ENCODE data around the gene MITF.
"Not testable (repeated sequence)": the region's sequence is repeated elsewhere in the genome, so short reads cannot be mapped to it uniquely, and the experiment has no call there.

Gene MITF

DNA sequence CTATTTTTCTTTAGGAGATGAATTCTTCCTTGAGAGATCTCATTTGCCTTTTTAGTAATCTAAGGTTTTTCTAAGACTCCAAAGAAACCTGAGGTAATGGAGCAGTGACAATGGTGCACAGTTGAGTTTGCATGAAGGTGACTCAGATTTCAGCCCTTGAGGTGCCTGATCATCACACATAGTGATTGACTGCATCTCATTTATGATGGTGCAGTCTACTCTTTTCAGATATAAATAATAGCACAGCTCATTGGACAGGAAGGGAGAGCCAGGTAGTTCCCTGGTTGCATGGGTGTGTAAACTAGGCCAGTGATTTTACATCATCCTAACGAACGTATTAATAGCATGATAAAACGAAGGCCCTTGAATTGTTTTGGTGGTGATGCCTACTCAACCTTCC is 174.2 kb downstream of the MITF start:
- FAIRE-seq (no peak), DNase-seq (ENCODE audit: insufficient read length) (no peak)
- TF ChIP-seq POLR2AphosphoS5 (IDR thresholded peaks at IDR 0.05; ENCODE audit: low read depth, low read length) = no peak
- no peak for TF ChIP-seq TAF1 (IDR thresholded peaks at IDR 0.05; ENCODE audit: borderline replicate concordance, low read depth, low read length)
- no peak for TF ChIP-seq POLR2A (IDR thresholded peaks at IDR 0.05; ENCODE audit: low read depth, low read length)

DNA sequence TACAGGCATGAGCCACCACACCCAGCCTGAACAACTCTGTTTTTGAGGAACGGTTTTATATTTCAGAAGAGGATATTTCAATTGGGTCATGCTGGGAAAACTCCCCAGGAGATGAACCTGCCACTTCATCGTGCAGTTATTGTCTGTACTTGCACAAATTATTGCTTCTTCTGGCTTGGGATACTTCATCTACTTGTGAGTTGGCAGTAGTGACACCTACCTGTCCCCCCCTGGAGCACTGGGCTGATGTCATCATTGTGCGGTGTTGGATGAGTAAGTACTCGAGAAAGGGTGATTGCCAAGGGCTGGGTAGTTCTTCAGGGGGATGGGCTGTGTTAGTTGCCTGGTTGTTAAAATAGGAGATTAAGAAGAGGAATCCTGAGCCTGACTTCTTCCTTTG is 175.1 kb downstream of the MITF start:
- FAIRE-seq (no peak), DNase-seq (ENCODE audit: insufficient read length) (no peak)
- TF ChIP-seq TAF1 (IDR thresholded peaks at IDR 0.05; ENCODE audit: borderline replicate concordance, low read depth, low read length) (no peak), POLR2A (IDR thresholded peaks at IDR 0.05; ENCODE audit: low read depth, low read length) (no peak), POLR2AphosphoS5 (IDR thresholded peaks at IDR 0.05; ENCODE audit: low read depth, low read length) (no peak)

DNA sequence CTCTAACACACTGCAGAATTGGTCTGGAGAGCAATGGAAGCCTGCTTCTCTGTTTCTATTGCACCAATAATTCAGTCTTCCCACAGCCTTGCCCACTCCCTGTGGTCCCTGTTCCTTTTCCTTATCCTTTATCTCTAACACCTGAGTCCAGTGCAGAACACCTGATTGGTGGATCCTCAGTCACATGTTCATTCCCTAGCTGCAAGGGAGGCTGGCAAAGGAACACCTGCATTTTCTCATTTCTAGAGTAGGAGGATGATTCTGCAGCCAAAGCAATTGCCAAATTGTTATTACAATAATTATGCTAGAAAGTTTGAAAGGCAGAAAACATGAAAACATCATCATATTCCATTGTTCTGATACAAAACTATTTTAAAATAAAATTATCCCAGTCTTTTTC is 176.5 kb downstream of the MITF start:
- DNase-seq (ENCODE audit: insufficient read length) = no peak
- no peak for FAIRE-seq
- TF ChIP-seq POLR2AphosphoS5 (IDR thresholded peaks at IDR 0.05; ENCODE audit: low read depth, low read length) = no peak
- TF ChIP-seq TAF1 (IDR thresholded peaks at IDR 0.05; ENCODE audit: borderline replicate concordance, low read depth, low read length) = no peak
- no peak for TF ChIP-seq POLR2A (IDR thresholded peaks at IDR 0.05; ENCODE audit: low read depth, low read length)

DNA sequence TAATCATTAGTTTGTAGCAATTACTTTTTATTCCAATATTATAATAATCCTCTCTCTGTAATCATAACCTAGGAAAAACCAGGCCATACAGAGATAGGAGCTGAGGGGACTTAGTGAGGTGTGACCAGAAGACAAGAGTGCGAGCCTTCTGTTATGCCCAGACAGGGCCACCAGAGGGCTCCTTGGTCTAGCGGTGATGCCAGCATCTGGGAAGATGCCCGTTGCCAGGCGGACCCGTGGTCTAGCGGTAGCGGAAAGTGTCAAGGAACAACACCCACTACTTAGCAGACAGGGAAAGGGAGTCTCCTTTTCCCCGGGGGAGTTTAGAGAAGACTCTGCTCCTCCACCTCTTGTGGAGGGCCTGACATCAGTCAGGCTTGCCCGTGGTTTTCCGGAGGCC is 180.7 kb downstream of the MITF start:
- not testable (repeated sequence) for FAIRE-seq; DNase-seq (ENCODE audit: insufficient read length)

DNA sequence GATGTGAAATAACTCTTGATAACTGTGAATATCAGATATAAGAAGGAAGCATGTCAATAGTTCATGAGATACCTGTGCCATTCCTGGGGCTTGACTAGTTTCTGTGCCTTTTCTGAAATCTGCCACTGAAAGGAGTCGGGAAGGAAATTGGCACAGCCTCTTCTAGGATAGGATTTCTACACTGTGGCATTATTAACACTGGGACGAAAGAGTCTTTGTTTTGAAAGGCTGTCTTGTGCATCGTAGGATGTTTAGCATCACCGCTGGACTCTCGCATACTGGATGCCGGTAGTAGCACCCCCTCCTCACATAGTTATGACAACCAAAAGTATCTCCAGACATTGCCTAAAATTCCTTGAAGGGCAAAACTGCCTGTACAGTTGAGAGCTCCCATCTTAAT is 182.4 kb downstream of the MITF start:
- FAIRE-seq (no peak), DNase-seq (ENCODE audit: insufficient read length) (no peak)
- no peak for TF ChIP-seq POLR2AphosphoS5 (IDR thresholded peaks at IDR 0.05; ENCODE audit: low read depth, low read length)
- TF ChIP-seq POLR2A (IDR thresholded peaks at IDR 0.05; ENCODE audit: low read depth, low read length) = no peak
- TF ChIP-seq TAF1 (IDR thresholded peaks at IDR 0.05; ENCODE audit: borderline replicate concordance, low read depth, low read length) = no peak

DNA sequence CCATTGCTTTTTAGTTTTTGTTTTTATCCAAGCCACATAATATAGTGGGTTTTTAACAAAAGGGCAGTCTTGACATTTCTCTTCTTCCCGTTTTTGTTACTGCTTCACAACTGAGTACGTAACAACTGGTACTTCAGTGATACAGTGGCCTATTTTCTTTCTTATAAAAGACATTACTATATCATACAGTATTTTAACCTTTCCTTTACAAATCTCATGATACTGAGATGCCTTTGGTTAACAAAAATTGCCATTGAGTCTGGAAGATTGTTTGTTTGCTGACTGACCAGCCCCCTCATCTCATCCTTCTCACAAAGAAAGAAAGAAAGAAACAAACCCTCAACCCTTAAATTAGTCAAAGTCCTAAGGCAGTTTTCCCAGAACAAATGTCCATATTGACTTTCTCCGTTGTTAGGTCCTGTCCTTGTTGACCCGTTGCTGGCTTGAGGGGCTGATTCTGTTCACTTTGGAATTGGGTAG is 183.3 kb downstream of the MITF start:
- DNase-seq (ENCODE audit: insufficient read length) (no peak), FAIRE-seq (no peak)
- TF ChIP-seq POLR2A (IDR thresholded peaks at IDR 0.05; ENCODE audit: low read depth, low read length) (no peak), POLR2AphosphoS5 (IDR thresholded peaks at IDR 0.05; ENCODE audit: low read depth, low read length) (no peak), TAF1 (IDR thresholded peaks at IDR 0.05; ENCODE audit: borderline replicate concordance, low read depth, low read length) (no peak)

DNA sequence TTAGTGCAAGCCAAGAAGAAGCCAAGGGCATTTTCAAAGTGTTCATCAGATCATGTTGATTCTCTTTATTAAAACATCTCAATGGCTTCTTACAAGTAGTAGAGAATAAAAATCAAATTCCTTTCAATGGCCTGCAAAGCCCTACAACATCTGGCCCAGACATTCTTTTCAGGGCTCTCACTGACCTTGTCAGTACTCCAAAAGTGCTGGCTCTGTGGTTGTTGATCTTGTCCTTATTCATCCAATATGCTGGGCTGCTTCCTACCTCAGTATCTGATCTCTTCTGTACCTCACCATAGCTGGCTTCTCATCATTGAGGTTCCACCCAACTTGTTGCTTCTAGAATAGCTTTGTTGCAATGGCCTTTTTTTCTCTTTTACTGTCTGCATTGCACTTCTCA is 186.2 kb downstream of the MITF start:
- FAIRE-seq (no peak), DNase-seq (ENCODE audit: insufficient read length) (no peak)
- TF ChIP-seq POLR2AphosphoS5 (IDR thresholded peaks at IDR 0.05; ENCODE audit: low read depth, low read length) (no peak), POLR2A (IDR thresholded peaks at IDR 0.05; ENCODE audit: low read depth, low read length) (no peak), TAF1 (IDR thresholded peaks at IDR 0.05; ENCODE audit: borderline replicate concordance, low read depth, low read length) (no peak)

DNA sequence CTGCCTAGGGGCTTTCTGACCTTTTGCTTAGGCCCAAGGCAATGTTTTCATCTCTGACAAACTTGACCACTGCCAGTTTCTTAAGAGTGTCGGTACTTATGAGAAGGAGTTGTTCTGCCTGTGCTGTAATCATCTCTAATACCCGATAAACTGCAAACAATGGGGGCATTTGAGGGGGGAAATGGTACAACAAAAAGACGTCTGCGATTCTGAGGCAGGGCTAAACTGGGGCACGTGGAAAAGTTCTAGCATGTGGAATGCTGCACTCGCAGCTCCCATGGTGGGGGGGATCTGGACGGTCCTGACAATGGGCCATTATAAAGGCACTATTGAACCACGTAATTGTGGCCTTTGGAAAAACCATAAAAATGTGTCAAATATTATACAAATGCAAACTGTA is 187.1 kb downstream of the MITF start:
- DNase-seq (ENCODE audit: insufficient read length) = no peak
- TF ChIP-seq TAF1 (IDR thresholded peaks at IDR 0.05; ENCODE audit: borderline replicate concordance, low read depth, low read length) (no peak), POLR2AphosphoS5 (IDR thresholded peaks at IDR 0.05; ENCODE audit: low read depth, low read length) (no peak), POLR2A (IDR thresholded peaks at IDR 0.05; ENCODE audit: low read depth, low read length) (no peak)
- no peak for FAIRE-seq

DNA sequence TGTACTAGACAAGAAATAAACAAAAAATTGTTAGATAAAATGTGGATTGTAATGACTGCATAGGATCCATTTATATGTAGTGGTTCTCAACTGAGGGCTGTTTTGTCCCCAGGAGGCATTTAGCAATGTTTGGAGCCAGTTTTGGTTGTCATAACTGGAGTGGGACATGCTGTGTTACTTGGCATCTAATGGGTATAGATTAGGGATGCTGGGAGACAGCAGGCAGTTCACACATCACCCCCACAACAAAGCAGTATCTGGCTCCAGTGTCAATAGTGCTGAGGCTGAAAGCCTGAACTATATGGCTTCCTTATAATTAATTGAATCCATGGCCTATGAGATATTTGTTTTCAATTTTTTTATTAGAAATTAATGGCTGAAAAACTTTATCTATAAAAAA is 188.3 kb downstream of the MITF start:
- DNase-seq (ENCODE audit: insufficient read length) (no peak), FAIRE-seq (no peak)
- TF ChIP-seq POLR2A (IDR thresholded peaks at IDR 0.05; ENCODE audit: low read depth, low read length) = no peak
- no peak for TF ChIP-seq POLR2AphosphoS5 (IDR thresholded peaks at IDR 0.05; ENCODE audit: low read depth, low read length)
- no peak for TF ChIP-seq TAF1 (IDR thresholded peaks at IDR 0.05; ENCODE audit: borderline replicate concordance, low read depth, low read length)

DNA sequence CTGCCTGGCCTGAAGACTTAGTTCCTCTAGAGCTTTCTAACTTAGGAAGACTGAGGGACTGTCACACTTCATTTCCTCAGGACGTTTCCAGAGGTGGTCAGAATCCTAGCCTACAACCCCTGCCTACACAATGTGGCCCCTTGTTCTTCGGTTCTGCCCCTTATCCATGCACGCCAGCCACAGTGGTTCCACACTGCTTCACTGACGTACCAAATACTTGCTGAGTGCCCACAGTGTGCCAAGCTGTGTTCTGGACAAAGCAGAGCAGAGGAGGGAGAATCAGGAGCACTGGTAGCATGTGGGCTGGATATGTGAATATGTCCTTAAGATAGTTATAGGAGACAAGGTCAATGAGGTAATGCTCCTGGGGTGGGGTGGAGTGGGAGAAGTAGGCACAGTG is 189.8 kb downstream of the MITF start:
- TF ChIP-seq POLR2AphosphoS5 (IDR thresholded peaks at IDR 0.05; ENCODE audit: low read depth, low read length) = no peak
- TF ChIP-seq POLR2A (IDR thresholded peaks at IDR 0.05; ENCODE audit: low read depth, low read length) = no peak
- no peak for TF ChIP-seq TAF1 (IDR thresholded peaks at IDR 0.05; ENCODE audit: borderline replicate concordance, low read depth, low read length)
- DNase-seq (ENCODE audit: insufficient read length) = no peak
- FAIRE-seq = no peak

DNA sequence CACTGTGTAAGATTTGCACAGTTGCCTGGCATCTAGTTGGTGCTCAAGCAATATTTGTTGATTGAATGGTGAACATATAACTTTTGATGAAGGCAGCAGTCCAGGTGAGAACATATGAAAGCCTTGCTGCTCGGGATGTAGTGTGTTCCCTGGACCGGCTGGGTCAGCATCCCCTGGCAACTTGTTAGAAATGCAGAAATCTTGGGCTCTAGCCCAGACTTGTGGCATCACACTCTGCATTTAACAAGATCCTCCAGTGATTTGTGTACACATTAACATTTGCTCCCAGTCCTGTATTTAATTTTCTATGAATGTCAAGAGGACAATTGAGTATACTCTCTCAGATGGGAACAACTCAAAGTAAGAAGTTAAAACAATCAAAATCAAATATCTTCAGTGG is 191.3 kb downstream of the MITF start:
- DNase-seq (ENCODE audit: insufficient read length) (no peak), FAIRE-seq (no peak)
- TF ChIP-seq POLR2AphosphoS5 (IDR thresholded peaks at IDR 0.05; ENCODE audit: low read depth, low read length) (no peak), POLR2A (IDR thresholded peaks at IDR 0.05; ENCODE audit: low read depth, low read length) (no peak), TAF1 (IDR thresholded peaks at IDR 0.05; ENCODE audit: borderline replicate concordance, low read depth, low read length) (no peak)

DNA sequence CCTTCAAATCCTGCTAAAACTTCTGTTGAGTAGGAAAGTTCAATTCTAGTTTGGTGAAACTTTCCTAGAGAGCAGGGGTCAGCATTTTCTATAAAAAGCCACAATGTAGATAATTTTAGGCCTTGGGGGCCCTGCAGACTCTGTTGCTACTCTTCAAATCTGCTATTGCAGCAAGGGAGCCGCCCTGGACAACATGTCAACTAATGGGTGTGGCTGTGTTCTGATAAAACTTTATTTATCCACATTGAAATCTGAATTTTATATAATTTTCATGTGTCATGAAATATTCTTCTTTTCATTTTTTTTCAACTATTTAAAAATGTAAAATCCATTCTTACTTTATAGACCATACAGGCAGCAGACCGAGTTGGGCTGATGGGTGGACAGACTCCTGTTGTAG is 192.8 kb downstream of the MITF start:
- no peak for FAIRE-seq
- TF ChIP-seq TAF1 (IDR thresholded peaks at IDR 0.05; ENCODE audit: borderline replicate concordance, low read depth, low read length) = no peak
- no peak for TF ChIP-seq POLR2AphosphoS5 (IDR thresholded peaks at IDR 0.05; ENCODE audit: low read depth, low read length)
- no peak for TF ChIP-seq POLR2A (IDR thresholded peaks at IDR 0.05; ENCODE audit: low read depth, low read length)
- DNase-seq (ENCODE audit: insufficient read length) = no peak

DNA sequence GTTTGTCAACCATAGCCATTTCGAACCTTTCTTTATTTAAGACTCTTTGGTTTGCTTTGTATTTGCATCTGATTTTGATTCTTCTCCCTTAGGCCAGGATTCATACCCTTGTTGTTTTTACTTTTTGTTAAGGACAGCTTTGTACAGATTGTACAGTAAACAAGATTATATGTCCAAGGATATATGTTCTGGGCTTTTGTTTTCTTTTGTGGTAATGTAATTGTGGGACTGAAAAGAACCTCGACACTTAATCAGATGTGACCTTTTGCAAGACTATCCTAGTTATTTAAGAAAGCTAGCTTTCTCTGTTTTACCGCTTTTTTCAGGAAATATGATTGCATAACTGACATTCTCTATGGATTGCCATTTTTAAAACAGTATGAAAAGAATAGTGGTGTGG is 193.2 kb downstream of the MITF start:
- DNase-seq (ENCODE audit: insufficient read length) (no peak), FAIRE-seq (no peak)
- no peak for TF ChIP-seq POLR2AphosphoS5 (IDR thresholded peaks at IDR 0.05; ENCODE audit: low read depth, low read length)
- TF ChIP-seq POLR2A (IDR thresholded peaks at IDR 0.05; ENCODE audit: low read depth, low read length) = no peak
- TF ChIP-seq TAF1 (IDR thresholded peaks at IDR 0.05; ENCODE audit: borderline replicate concordance, low read depth, low read length) = no peak
